H1 (cell line): ENCODE measurements around the gene FOXO1. TPM values are rescaled to one million over a fixed set of nuclear protein-coding genes. Genes with fewer than 3 reads are reported as not detected.

ENCODE experiments used
- CBX5 ChIP-seq: fragments of 300-800, 300-1000 bp; sonication (generic); IDR thresholded peaks from 2 replicates; pipeline ENCODE4 v1.7.1; 2016; ENCODE audit warnings: antibody characterized with exemption, low read length, low read depth
- polyA plus RNA-seq, 7 experiments: library from polyadenylated mRNA; depleted of rRNA in 3 of 7; stranded (reverse) in 5 of 7; unstranded in 2 of 7; fragments of >200 nt in 5 of 7; fragments of 200-250 nt in 2 of 7; gene quantifications; 1 replicate in 5 of 7; 2 replicates in 1 of 7; 4 replicates in 1 of 7; pipeline versions ENCODE4 v1.2.1 to v1.2.3, GENCODE V29; 2011 to 2013; ENCODE audit warnings: missing spikeins in 2 of 7, mixed read lengths in 2 of 7
- total RNA-seq: library from RNA; stranded (reverse); fragmentation: NEBNext Ultra II Directional; extraction: Animal tissue kit (Norgen Biotek cat#: 25700); gene quantifications from 2 replicates; pipeline ENCODE4 v1.2.1, GENCODE V29; 2021

Gene FOXO1
- total and polyA plus RNA-seq, 2 of the 8 experiments (the other 6 are each of a cell fraction or from before 2014, with no cell fraction given): 35.3 to 56.9 TPM

DNA sequence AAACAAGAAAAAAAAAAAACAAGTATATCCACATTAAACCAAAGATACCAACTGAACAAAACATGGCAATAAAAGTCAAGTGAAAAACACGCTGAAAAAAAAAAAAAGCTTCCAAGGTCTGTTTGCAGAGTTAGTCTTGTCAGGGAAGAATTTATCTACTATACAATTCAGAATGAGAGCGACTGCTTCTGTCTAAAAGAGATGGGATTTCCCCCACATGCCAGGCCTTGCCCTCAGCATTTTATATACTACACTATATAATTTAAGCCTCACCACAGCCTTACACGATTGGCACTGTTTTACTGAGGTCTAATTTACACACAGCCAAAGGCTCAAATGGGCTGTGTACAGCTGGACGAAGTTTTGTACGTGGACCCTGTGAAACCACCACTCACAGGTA lies 67.3 kb downstream of the FOXO1 start (continued):
- TF ChIP-seq CBX5: no peak
- TF ChIP-seq, all 59 proteins: peak for 0
